ENCODE data around the gene PLA2G4D.

DNA sequence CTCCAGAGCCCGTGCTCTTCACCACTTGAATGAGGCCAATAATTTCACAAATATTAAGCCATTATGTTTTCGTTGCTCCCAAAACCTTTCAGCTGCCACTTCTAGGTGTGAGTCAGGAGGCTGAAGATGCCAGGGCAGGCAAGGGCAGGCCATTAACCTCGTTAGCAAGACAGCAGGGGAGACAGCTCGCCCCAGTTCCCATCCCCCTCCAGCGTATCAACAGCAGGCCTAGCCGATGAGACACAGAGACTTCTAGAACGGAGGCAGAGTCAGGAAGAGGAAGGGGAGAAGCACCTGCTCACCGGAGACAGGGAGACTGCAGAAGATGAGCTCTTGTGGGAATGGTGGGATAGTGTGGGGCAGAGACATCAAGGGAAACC is 45.6 kb downstream of the PLA2G4D start:
- TF ChIP-seq, protein P1, sequence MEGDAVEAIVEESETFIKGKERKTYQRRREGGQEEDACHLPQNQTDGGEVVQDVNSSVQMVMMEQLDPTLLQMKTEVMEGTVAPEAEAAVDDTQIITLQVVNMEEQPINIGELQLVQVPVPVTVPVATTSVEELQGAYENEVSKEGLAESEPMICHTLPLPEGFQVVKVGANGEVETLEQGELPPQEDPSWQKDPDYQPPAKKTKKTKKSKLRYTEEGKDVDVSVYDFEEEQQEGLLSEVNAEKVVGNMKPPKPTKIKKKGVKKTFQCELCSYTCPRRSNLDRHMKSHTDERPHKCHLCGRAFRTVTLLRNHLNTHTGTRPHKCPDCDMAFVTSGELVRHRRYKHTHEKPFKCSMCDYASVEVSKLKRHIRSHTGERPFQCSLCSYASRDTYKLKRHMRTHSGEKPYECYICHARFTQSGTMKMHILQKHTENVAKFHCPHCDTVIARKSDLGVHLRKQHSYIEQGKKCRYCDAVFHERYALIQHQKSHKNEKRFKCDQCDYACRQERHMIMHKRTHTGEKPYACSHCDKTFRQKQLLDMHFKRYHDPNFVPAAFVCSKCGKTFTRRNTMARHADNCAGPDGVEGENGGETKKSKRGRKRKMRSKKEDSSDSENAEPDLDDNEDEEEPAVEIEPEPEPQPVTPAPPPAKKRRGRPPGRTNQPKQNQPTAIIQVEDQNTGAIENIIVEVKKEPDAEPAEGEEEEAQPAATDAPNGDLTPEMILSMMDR (IDR thresholded peaks at IDR 0.05; ENCODE audit: low read length): no peak
- TF ChIP-seq EZH2 (optimal IDR thresholded peaks at IDR 0.05; ENCODE audit: low read depth, low read length) (no peak), EZH2phosphoT487 (IDR thresholded peaks at IDR 0.05; ENCODE audit: low read length) (no peak)
